WTC11 (cell line): ENCODE data around the gene MAP7. TPM values are rescaled to one million over a fixed set of nuclear protein-coding genes. Genes with fewer than 3 reads are reported as not detected.
A peak's percentile ranks its signal among the peaks of the same experiment; 100 is the strongest.

ENCODE experiments used
- ATAC-seq: fragments of 200-7000 bp; cut with Tn5 transposase; 2 replicates; pipeline ENCODE4 v1.10.0; 2021; ENCODE audit warnings: mild to moderate bottlenecking, moderate library complexity
- Bru-seq: library from RNA; stranded (reverse); fragments of 400-500 nt; gene quantifications from one replicate; lab custom pipeline; 2021; lab: Mats Ljungman, UMichigan
- CTCF ChIA-PET: fragments of 300-600 bp; sonication (Branson Sonifier 250); formaldehyde crosslinking; loops from one replicate; lab custom pipeline; 2021; ENCODE audit warnings: antibody characterized with exemption; lab: Charles Lee
- POLR2A ChIA-PET: fragments of 350-600 bp; sonication (Branson Sonifier 250); formaldehyde crosslinking; loops from one replicate; lab custom pipeline; 2021; ENCODE audit warnings: antibody characterized with exemption; lab: Charles Lee
- DNase-seq: peaks from one replicate; pipeline ENCODE4 v3.0.0; 2021; ENCODE audit warnings: low spot score
- H3K27ac Mint-ChIP-seq: 2 replicates; pipeline ENCODE4 v1.8.0; 2021; ENCODE audit warnings: mixed read lengths
- H3K27me3 Mint-ChIP-seq: 2 replicates; pipeline ENCODE4 v1.8.0; 2021; ENCODE audit warnings: low read depth, mild to moderate bottlenecking, moderate library complexity, mixed read lengths
- H3K36me3 Mint-ChIP-seq: 2 replicates; pipeline ENCODE4 v1.8.0; 2021; ENCODE audit warnings: mixed read lengths
- H3K4me1 Mint-ChIP-seq: 2 replicates; pipeline ENCODE4 v1.8.0; 2022; ENCODE audit warnings: mixed read lengths
- H3K4me3 Mint-ChIP-seq: 2 replicates; pipeline ENCODE4 v1.8.0; 2021; ENCODE audit warnings: mild to moderate bottlenecking, moderate library complexity, mixed read lengths
- H3K9me3 Mint-ChIP-seq: 2 replicates; pipeline ENCODE4 v1.8.0; 2021; ENCODE audit warnings: mixed read lengths
- CBFB ChIP-seq: sonication (generic); formaldehyde crosslinking; IDR thresholded peaks from 2 replicates; pipeline ENCODE4 v1.8.1; 2022; ENCODE audit warnings: mild to moderate bottlenecking, low read depth, missing genetic modification reagents
- ETV6 ChIP-seq: sonication (generic); formaldehyde crosslinking; IDR thresholded peaks from 2 replicates; pipeline ENCODE4 v1.8.1; 2022; ENCODE audit warnings: mild to moderate bottlenecking, missing genetic modification reagents
- GRHL2 ChIP-seq: fragments of 250-450 bp; sonication (Bioruptor Pico); IDR thresholded peaks from 2 replicates; pipeline ENCODE4 v1.8.0; 2022; ENCODE audit warnings: mild to moderate bottlenecking, moderate library complexity; ENCODE audit not compliant: insufficient replicate concordance, severe bottlenecking
- IRF2 ChIP-seq: sonication (generic); formaldehyde crosslinking; IDR thresholded peaks from 2 replicates; pipeline ENCODE4 v1.8.0; 2022; ENCODE audit warnings: low read depth, missing genetic modification reagents, borderline replicate concordance
- JUN ChIP-seq: sonication (generic); formaldehyde crosslinking; IDR thresholded peaks from 2 replicates; pipeline ENCODE4 v1.8.0; 2023; ENCODE audit warnings: mild to moderate bottlenecking, missing genetic modification reagents
- KAT7 ChIP-seq: sonication (generic); formaldehyde crosslinking; IDR thresholded peaks from 2 replicates; pipeline ENCODE4 v1.8.1; 2023; ENCODE audit warnings: missing genetic modification reagents, mild to moderate bottlenecking, borderline replicate concordance
- NR1H2 ChIP-seq: sonication (generic); formaldehyde crosslinking; IDR thresholded peaks from 2 replicates; pipeline ENCODE4 v1.9.0; 2021; ENCODE audit warnings: mild to moderate bottlenecking, moderate library complexity, missing genetic modification reagents
- OVOL2 ChIP-seq: fragments of 250-450 bp; sonication (Bioruptor Pico); IDR thresholded peaks from 2 replicates; pipeline ENCODE4 v1.9.0; 2021; ENCODE audit warnings: mild to moderate bottlenecking, borderline replicate concordance
- PRRX2 ChIP-seq: fragments of 250-450 bp; sonication (Bioruptor Pico); IDR thresholded peaks from 2 replicates; pipeline ENCODE4 v1.8.0; 2021; ENCODE audit warnings: mild to moderate bottlenecking
- RORB ChIP-seq: fragments of 250-450 bp; sonication (Bioruptor Pico); IDR thresholded peaks from 2 replicates; pipeline ENCODE4 v1.9.0; 2021; ENCODE audit warnings: mild to moderate bottlenecking
- ZBTB21 ChIP-seq: sonication (generic); formaldehyde crosslinking; IDR thresholded peaks from 2 replicates; pipeline ENCODE4 v1.8.1; 2023; ENCODE audit warnings: mild to moderate bottlenecking, missing genetic modification reagents, borderline replicate concordance
- ZNF121 ChIP-seq: sonication (generic); formaldehyde crosslinking; IDR thresholded peaks from 2 replicates; pipeline ENCODE4 v1.8.0; 2023; ENCODE audit warnings: missing genetic modification reagents
- ZNF423 ChIP-seq: fragments of 250-450 bp; sonication (Bioruptor Pico); IDR thresholded peaks from 2 replicates; pipeline ENCODE4 v2.1.2; 2022; ENCODE audit warnings: mild to moderate bottlenecking, moderate library complexity
- ZNF671 ChIP-seq: fragments of 250-450 bp; sonication (Bioruptor Pico); IDR thresholded peaks from 2 replicates; pipeline ENCODE4 v1.8.0; 2021; ENCODE audit warnings: mild to moderate bottlenecking
- long read RNA-seq, 3 experiments: library from RNA in 1 of 3; library from capped mRNA in 1 of 3; library from polyadenylated mRNA in 1 of 3; unstranded in 2 of 3; stranded (forward) in 1 of 3; transcript quantifications; one replicate each; pipeline ENCODE4 v2.0.0, GENCODE V29; 2021
- total RNA-seq: library from RNA; stranded (reverse); gene quantifications from 3 replicates; pipeline ENCODE4 v1.2.3, GENCODE V29; 2021
- TF ChIP-seq, protein P1 (sequence below): sonication (generic); formaldehyde crosslinking; conservative IDR thresholded peaks from 2 replicates; pipeline ENCODE4 v1.8.1; 2022; ENCODE audit warnings: mild to moderate bottlenecking, missing genetic modification reagents
- TF ChIP-seq, protein P2 (sequence below): fragments of 250-450 bp; sonication (Bioruptor Pico); IDR thresholded peaks from 2 replicates; pipeline ENCODE4 v1.9.0; 2021; ENCODE audit warnings: moderate library complexity, mild to moderate bottlenecking, inconsistent platforms, borderline replicate concordance
- TF ChIP-seq, protein P3 (sequence below): sonication (generic); formaldehyde crosslinking; IDR thresholded peaks from 2 replicates; pipeline ENCODE4 v1.8.0; 2023; ENCODE audit warnings: mild to moderate bottlenecking, missing genetic modification reagents
- TF ChIP-seq, protein P4 (sequence below): sonication (generic); formaldehyde crosslinking; IDR thresholded peaks from 2 replicates; pipeline ENCODE4 v1.8.1; 2022; ENCODE audit warnings: mild to moderate bottlenecking, missing genetic modification reagents, moderate library complexity, borderline replicate concordance
- TF ChIP-seq, protein P5 (sequence below): sonication (generic); formaldehyde crosslinking; IDR thresholded peaks from 2 replicates; pipeline ENCODE4 v1.8.0; 2022; ENCODE audit warnings: mild to moderate bottlenecking, missing genetic modification reagents
- TF ChIP-seq, protein P6 (sequence below): sonication (generic); formaldehyde crosslinking; IDR thresholded peaks from 2 replicates; pipeline ENCODE4 v1.8.1; 2022; ENCODE audit warnings: mild to moderate bottlenecking, moderate library complexity, missing genetic modification reagents
- TF ChIP-seq, protein P7 (sequence below): fragments of 250-450 bp; sonication (Bioruptor Pico); IDR thresholded peaks from 2 replicates; pipeline ENCODE4 v2.1.2; 2022; ENCODE audit warnings: mild to moderate bottlenecking, moderate library complexity
- TF ChIP-seq, protein P8 (sequence below): fragments of 250-450 bp; sonication (Bioruptor Pico); IDR thresholded peaks from 2 replicates; pipeline ENCODE4 v1.9.0; 2021; ENCODE audit warnings: mild to moderate bottlenecking, borderline replicate concordance

The MAP7 gene
- total RNA-seq, result 56.6 to 60.5 TPM (median 59.1 TPM) in 3 replicates
- Bru-seq, nascent RNA, result percentile 85 among the genes with signal in this experiment
- long read RNA-seq, experiment 1, full-length matches to known transcripts, result 422 of 490 reads
- long read RNA-seq, experiment 1, partial matches to known transcripts, result 37 of 490 reads
- long read RNA-seq, experiment 1, other reads (novel, unspliced or antisense), result 31 of 490 reads
- long read RNA-seq, experiment 2, full-length matches to known transcripts, result 3 of 91 reads
- long read RNA-seq, experiment 2, partial matches to known transcripts, result 72 of 91 reads
- long read RNA-seq, experiment 2, other reads (novel, unspliced or antisense), result 16 of 91 reads
- long read RNA-seq, experiment 3, full-length matches to known transcripts, result 4 of 18 reads
- long read RNA-seq, experiment 3, partial matches to known transcripts, result 14 of 18 reads
- long read RNA-seq, experiment 3, other reads (novel, unspliced or antisense), result 0 of 18 reads

DNA sequence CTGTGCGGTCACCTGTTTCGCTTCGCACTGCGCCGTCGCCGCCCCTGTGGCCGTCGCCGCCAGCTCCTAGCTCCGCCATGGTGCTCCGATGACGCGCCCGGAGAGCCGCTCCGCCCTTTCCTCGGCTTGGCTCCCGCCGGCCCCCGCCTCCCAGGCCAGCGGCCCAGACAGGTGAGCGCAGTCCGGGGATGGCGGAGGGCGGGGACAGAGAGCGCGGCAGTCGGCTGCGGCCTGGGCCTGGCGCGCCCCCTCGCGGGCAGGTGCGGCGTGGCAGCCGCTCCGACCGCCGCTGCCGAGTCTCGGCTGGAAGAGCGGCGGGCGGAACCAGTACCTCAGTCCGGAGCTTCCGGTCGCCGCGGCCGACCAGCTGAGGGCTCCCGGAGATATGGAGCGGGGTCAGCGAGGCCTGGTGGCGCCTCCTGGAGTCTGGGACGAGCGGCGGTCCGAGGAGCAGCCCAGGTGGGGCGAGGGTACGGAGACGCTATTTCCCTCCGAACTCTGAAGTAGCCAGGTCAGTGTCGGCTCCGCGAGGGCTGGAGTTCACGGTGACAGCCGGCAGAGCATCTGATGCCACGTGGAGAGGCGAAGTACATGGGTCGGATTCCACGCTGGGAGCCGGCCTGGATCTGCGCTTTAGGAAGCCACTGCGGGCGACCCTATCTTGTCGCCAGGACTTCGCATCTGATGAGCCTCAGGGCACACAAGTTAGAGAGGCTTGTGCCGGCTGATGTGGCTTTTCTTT is at the start of gene MAP7:
Gene MAP7 (minus strand): TSS at position 93 of the 742 bp plus-strand sequence. CDS start 14 bp downstream, at position 79.
- Mint-ChIP-seq H3K27ac (peak within 1 kb of the TSS; percentile 16; the same call in 1 of the 2 replicates), H3K4me3 (peak within 1 kb of the TSS; percentile 73), H3K36me3 (no peaks in the 10 kb centered on the region), H3K4me1 (peaks cover 38% of the 10 kb centered on the region), H3K9me3 (no peaks in the 10 kb centered on the region), H3K27me3 (peaks cover 38% of the 10 kb centered on the region)
- POLR2A ChIA-PET, result interaction anchor here (0.7 to 2.4 kb wide), 5 partner anchors 25 to 300 kb away, joined by 3 to 13 read pairs (median 8); partner anchors contain the start of genes BCLAF1 and MTFR2
- peak; percentile 95 for DNase-seq
- CTCF ChIA-PET, result interaction anchor here (0.6 to 3.8 kb wide), 64 partner anchors 10 to 448 kb away, joined by 3 to 70 read pairs (median 5); partner anchors contain the start of genes BCLAF1, MAP3K5, MTFR2 and SLC35D3
- ATAC-seq, result peak; percentile 89
- TF ChIP-seq, protein P1, sequence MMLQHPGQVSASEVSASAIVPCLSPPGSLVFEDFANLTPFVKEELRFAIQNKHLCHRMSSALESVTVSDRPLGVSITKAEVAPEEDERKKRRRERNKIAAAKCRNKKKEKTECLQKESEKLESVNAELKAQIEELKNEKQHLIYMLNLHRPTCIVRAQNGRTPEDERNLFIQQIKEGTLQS (CRISPR knock-in tag), result no peak
- TF ChIP-seq, protein P2, sequence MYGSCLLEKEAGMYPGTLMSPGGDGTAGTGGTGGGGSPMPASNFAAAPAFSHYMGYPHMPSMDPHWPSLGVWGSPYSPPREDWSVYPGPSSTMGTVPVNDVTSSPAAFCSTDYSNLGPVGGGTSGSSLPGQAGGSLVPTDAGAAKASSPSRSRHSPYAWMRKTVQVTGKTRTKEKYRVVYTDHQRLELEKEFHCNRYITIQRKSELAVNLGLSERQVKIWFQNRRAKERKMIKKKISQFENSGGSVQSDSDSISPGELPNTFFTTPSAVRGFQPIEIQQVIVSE (CRISPR knock-in tag), result no peak
- TF ChIP-seq OVOL2 (CRISPR knock-in tag) (no peak), NR1H2 (CRISPR knock-in tag) (no peak), ZNF671 (CRISPR knock-in tag) (no peak), GRHL2 (CRISPR knock-in tag) (no peak), RORB (no peak), PRRX2 (CRISPR knock-in tag) (no peak), ETV6 (CRISPR knock-in tag) (peak; percentile 68), KAT7 (CRISPR knock-in tag) (peak; percentile 27; the same call in 1 of the 2 replicates), ZNF121 (CRISPR knock-in tag) (no peak), IRF2 (no peak), JUN (no peak), CBFB (peak; percentile 83; the same call in 1 of the 2 replicates), ZBTB21 (CRISPR knock-in tag) (peak; percentile 80; the same call in 1 of the 2 replicates), ZNF423 (CRISPR knock-in tag) (0 out of 2 replicates have a peak, but pooled peaks have one; percentile 3)
- TF ChIP-seq, protein P3, sequence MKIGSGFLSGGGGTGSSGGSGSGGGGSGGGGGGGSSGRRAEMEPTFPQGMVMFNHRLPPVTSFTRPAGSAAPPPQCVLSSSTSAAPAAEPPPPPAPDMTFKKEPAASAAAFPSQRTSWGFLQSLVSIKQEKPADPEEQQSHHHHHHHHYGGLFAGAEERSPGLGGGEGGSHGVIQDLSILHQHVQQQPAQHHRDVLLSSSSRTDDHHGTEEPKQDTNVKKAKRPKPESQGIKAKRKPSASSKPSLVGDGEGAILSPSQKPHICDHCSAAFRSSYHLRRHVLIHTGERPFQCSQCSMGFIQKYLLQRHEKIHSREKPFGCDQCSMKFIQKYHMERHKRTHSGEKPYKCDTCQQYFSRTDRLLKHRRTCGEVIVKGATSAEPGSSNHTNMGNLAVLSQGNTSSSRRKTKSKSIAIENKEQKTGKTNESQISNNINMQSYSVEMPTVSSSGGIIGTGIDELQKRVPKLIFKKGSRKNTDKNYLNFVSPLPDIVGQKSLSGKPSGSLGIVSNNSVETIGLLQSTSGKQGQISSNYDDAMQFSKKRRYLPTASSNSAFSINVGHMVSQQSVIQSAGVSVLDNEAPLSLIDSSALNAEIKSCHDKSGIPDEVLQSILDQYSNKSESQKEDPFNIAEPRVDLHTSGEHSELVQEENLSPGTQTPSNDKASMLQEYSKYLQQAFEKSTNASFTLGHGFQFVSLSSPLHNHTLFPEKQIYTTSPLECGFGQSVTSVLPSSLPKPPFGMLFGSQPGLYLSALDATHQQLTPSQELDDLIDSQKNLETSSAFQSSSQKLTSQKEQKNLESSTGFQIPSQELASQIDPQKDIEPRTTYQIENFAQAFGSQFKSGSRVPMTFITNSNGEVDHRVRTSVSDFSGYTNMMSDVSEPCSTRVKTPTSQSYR (CRISPR knock-in tag), result no peak
- TF ChIP-seq, protein P4, sequence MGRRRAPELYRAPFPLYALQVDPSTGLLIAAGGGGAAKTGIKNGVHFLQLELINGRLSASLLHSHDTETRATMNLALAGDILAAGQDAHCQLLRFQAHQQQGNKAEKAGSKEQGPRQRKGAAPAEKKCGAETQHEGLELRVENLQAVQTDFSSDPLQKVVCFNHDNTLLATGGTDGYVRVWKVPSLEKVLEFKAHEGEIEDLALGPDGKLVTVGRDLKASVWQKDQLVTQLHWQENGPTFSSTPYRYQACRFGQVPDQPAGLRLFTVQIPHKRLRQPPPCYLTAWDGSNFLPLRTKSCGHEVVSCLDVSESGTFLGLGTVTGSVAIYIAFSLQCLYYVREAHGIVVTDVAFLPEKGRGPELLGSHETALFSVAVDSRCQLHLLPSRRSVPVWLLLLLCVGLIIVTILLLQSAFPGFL (CRISPR knock-in tag), result no peak
- TF ChIP-seq, protein P5, sequence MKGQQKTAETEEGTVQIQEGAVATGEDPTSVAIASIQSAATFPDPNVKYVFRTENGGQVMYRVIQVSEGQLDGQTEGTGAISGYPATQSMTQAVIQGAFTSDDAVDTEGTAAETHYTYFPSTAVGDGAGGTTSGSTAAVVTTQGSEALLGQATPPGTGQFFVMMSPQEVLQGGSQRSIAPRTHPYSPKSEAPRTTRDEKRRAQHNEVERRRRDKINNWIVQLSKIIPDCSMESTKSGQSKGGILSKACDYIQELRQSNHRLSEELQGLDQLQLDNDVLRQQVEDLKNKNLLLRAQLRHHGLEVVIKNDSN, result no peak
- TF ChIP-seq, protein P6, sequence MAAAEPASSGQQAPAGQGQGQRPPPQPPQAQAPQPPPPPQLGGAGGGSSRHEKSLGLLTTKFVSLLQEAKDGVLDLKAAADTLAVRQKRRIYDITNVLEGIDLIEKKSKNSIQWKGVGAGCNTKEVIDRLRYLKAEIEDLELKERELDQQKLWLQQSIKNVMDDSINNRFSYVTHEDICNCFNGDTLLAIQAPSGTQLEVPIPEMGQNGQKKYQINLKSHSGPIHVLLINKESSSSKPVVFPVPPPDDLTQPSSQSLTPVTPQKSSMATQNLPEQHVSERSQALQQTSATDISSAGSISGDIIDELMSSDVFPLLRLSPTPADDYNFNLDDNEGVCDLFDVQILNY (CRISPR knock-in tag), result peak; percentile 86
- TF ChIP-seq, protein P7, sequence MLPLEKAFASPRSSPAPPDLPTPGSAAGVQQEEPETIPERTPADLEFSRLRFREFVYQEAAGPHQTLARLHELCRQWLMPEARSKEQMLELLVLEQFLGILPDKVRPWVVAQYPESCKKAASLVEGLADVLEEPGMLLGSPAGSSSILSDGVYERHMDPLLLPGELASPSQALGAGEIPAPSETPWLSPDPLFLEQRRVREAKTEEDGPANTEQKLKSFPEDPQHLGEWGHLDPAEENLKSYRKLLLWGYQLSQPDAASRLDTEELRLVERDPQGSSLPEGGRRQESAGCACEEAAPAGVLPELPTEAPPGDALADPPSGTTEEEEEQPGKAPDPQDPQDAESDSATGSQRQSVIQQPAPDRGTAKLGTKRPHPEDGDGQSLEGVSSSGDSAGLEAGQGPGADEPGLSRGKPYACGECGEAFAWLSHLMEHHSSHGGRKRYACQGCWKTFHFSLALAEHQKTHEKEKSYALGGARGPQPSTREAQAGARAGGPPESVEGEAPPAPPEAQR (CRISPR knock-in tag), result no peak
- TF ChIP-seq, protein P8, sequence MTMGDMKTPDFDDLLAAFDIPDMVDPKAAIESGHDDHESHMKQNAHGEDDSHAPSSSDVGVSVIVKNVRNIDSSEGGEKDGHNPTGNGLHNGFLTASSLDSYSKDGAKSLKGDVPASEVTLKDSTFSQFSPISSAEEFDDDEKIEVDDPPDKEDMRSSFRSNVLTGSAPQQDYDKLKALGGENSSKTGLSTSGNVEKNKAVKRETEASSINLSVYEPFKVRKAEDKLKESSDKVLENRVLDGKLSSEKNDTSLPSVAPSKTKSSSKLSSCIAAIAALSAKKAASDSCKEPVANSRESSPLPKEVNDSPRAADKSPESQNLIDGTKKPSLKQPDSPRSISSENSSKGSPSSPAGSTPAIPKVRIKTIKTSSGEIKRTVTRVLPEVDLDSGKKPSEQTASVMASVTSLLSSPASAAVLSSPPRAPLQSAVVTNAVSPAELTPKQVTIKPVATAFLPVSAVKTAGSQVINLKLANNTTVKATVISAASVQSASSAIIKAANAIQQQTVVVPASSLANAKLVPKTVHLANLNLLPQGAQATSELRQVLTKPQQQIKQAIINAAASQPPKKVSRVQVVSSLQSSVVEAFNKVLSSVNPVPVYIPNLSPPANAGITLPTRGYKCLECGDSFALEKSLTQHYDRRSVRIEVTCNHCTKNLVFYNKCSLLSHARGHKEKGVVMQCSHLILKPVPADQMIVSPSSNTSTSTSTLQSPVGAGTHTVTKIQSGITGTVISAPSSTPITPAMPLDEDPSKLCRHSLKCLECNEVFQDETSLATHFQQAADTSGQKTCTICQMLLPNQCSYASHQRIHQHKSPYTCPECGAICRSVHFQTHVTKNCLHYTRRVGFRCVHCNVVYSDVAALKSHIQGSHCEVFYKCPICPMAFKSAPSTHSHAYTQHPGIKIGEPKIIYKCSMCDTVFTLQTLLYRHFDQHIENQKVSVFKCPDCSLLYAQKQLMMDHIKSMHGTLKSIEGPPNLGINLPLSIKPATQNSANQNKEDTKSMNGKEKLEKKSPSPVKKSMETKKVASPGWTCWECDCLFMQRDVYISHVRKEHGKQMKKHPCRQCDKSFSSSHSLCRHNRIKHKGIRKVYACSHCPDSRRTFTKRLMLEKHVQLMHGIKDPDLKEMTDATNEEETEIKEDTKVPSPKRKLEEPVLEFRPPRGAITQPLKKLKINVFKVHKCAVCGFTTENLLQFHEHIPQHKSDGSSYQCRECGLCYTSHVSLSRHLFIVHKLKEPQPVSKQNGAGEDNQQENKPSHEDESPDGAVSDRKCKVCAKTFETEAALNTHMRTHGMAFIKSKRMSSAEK (CRISPR knock-in tag), result no peak
